DOHH2 (cell line): ENCODE data around the gene ZNF683.
"Not testable (repeated sequence)": the region's sequence is repeated elsewhere in the genome, so short reads cannot be mapped to it uniquely, and the experiment has no call there.

Experiments used
- H3F3A ChIP-seq: fragments of 200-600 bp; sonication (generic), shearing (Covaris generic); 2 replicates; pipeline ENCODE4 v1.6.0; 2016; ENCODE audit warnings: antibody characterized with exemption, mild to moderate bottlenecking; ENCODE audit not compliant: control insufficient read depth, insufficient read depth
- H3K27ac ChIP-seq: fragments of 200-600 bp; sonication (generic); 2 replicates; pipeline ENCODE4 v1.5.1; 2014; ENCODE audit warnings: low read depth, mild to moderate bottlenecking, low read length, moderate library complexity
- H3K27me3 ChIP-seq: fragments of 200-600 bp; sonication (generic); 2 replicates; pipeline ENCODE4 v1.6.1; 2014; ENCODE audit warnings: mild to moderate bottlenecking, low read length, mixed read lengths; ENCODE audit not compliant: control insufficient read depth
- H3K36me3 ChIP-seq: fragments of 200-600 bp; sonication (generic); 2 replicates; pipeline ENCODE4 v1.6.1; 2014; ENCODE audit warnings: mild to moderate bottlenecking, low read length, moderate library complexity, mixed read lengths; ENCODE audit not compliant: control insufficient read depth
- H3K4me1 ChIP-seq: fragments of 200-600 bp; sonication (generic); 2 replicates; pipeline ENCODE4 v1.6.1; 2014; ENCODE audit warnings: mild to moderate bottlenecking, low read length, mixed read lengths; ENCODE audit not compliant: control insufficient read depth
- H3K4me2 ChIP-seq: fragments of 200-600 bp; sonication (generic); 2 replicates; pipeline ENCODE4 v1.6.0; 2014; ENCODE audit warnings: mild to moderate bottlenecking, low read length, moderate library complexity
- H3K4me3 ChIP-seq: fragments of 200-600 bp; sonication (generic); 2 replicates; pipeline ENCODE4 v1.5.1; 2014; ENCODE audit warnings: mild to moderate bottlenecking, low read length, mixed read lengths
- H3K79me2 ChIP-seq: fragments of 200-600 bp; sonication (generic); 2 replicates; pipeline ENCODE4 v1.6.1; 2014; ENCODE audit warnings: mild to moderate bottlenecking, low read length, mixed read lengths; ENCODE audit not compliant: control insufficient read depth
- H3K9me2 ChIP-seq: fragments of 200-600 bp; sonication (generic); replicated peaks from 2 replicates; pipeline ENCODE4 v1.6.1; 2014; ENCODE audit warnings: mild to moderate bottlenecking, low read length, mixed read lengths; ENCODE audit not compliant: control insufficient read depth
- H3K9me3 ChIP-seq: fragments of 200-600 bp; sonication (generic); 2 replicates; pipeline ENCODE4 v1.6.1; 2014; ENCODE audit warnings: antibody characterized with exemption, low read length, mixed read lengths; ENCODE audit not compliant: control insufficient read depth, insufficient read depth
- H4K20me1 ChIP-seq: fragments of 200-600 bp; sonication (generic); 2 replicates; pipeline ENCODE4 v1.6.0; 2014; ENCODE audit warnings: low read depth, mild to moderate bottlenecking, antibody characterized with exemption, low read length, moderate library complexity; ENCODE audit not compliant: control insufficient read depth, insufficient read depth
- EZH2phosphoT487 ChIP-seq: fragments of 200-600 bp; sonication (generic); IDR thresholded peaks from 2 replicates; pipeline ENCODE4 v1.6.1; 2017; ENCODE audit warnings: borderline replicate concordance, mild to moderate bottlenecking, antibody characterized with exemption, low read length, moderate library complexity, mixed read lengths
- TF ChIP-seq, protein P1 (sequence below): fragments of 200-600 bp; sonication (generic); IDR thresholded peaks from one replicate; pipeline ENCODE4 v1.5.1; 2014; ENCODE audit warnings: antibody characterized with exemption, mild to moderate bottlenecking, low read depth, low read length; ENCODE audit not compliant: poor library complexity, severe bottlenecking

ZNF683 gene

DNA sequence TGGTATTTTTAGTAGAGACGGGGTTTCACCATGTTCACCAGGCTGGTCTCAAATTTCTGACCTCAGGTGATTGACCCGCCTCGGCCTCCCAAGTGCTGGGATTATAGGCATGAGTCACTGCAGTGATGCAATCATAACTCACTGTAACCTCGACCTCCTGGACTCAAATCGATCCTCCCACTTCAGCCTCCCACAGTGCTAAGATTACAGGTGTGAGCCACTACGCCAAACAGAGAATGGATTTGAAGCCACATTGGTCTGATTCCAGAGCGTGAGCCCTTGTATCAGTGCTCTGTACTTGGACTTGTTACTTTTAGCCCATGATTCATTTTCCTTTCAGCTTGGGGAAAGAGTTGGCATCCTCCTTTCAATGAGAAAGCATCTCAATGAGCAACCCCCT lies 14.9 kb upstream of the ZNF683 start:
- no peak overlapping the region for H3K27ac ChIP-seq

DNA sequence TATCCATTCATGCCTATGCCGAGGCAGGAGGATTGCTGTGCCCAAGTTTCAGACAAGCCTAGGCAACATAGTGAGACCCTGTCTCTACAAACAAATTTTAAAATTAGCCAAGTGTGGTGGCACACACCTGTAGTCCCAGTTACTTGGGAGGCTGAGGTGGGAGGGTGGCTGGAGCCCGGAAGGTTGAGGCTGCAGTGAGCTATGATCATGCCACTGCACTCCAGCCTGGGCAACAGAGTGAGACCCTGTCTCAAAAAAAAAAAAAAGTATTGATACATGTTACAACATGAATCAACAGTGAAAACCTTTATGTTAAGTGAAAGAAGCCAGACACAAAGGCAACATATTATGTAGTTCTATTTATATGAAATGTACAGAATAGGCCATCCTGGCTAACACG lies 12.5 kb upstream of the ZNF683 start:
- not testable (repeated sequence) for H3F3A ChIP-seq, H3K9me2 ChIP-seq, H3K4me3 ChIP-seq, H3K4me1 ChIP-seq, H3K4me2 ChIP-seq, H3K27ac ChIP-seq, H3K9me3 ChIP-seq, H3K79me2 ChIP-seq, H3K27me3 ChIP-seq, H4K20me1 ChIP-seq, H3K36me3 ChIP-seq

More for the DNA sequence above, 14.9 kb upstream of the ZNF683 start:
- H3K4me3 ChIP-seq: no peak overlapping the region
- H3K9me2 ChIP-seq: no peaks in the 10 kb centered on the region
- peaks cover 11% of the 10 kb centered on the region for H3K27me3 ChIP-seq
- H3K79me2 ChIP-seq: no peaks in the 10 kb centered on the region
- no peak overlapping the region for H3K4me2 ChIP-seq
- no peaks in the 10 kb centered on the region for H3F3A ChIP-seq
- TF ChIP-seq, protein P1, sequence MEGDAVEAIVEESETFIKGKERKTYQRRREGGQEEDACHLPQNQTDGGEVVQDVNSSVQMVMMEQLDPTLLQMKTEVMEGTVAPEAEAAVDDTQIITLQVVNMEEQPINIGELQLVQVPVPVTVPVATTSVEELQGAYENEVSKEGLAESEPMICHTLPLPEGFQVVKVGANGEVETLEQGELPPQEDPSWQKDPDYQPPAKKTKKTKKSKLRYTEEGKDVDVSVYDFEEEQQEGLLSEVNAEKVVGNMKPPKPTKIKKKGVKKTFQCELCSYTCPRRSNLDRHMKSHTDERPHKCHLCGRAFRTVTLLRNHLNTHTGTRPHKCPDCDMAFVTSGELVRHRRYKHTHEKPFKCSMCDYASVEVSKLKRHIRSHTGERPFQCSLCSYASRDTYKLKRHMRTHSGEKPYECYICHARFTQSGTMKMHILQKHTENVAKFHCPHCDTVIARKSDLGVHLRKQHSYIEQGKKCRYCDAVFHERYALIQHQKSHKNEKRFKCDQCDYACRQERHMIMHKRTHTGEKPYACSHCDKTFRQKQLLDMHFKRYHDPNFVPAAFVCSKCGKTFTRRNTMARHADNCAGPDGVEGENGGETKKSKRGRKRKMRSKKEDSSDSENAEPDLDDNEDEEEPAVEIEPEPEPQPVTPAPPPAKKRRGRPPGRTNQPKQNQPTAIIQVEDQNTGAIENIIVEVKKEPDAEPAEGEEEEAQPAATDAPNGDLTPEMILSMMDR: no peak
- TF ChIP-seq EZH2phosphoT487: no peak
- H3K36me3 ChIP-seq: no peaks in the 10 kb centered on the region
- no peaks in the 10 kb centered on the region for H3K9me3 ChIP-seq
- H3K4me1 ChIP-seq: no peaks in the 10 kb centered on the region
- H4K20me1 ChIP-seq: no peaks in the 10 kb centered on the region

DNA sequence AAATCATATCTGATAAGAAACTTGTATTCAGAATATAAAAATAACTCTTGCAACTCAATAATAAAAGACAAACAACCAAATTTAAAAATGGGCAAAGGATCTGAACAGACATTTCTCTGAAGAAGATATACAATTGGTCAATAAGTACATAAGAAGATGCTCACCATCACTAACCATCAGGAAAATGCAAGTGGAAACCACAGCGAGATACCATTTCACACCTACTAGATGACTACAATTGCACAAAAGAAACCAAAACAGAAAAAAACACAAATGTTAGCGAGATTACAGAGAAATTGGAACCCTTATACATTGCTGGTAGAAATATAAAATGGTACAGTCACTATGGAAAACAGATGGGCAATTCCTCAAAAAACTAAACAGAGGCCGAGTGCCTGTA lies 11.5 kb upstream of the ZNF683 start:
- Histone ChIP-seq H3K9me3 (no peaks in the 10 kb centered on the region), H3K79me2 (no peaks in the 10 kb centered on the region), H3F3A (no peaks in the 10 kb centered on the region), H3K9me2 (no peaks in the 10 kb centered on the region), H4K20me1 (no peaks in the 10 kb centered on the region), H3K4me2 (no peak overlapping the region), H3K4me1 (no peaks in the 10 kb centered on the region), H3K36me3 (no peaks in the 10 kb centered on the region), H3K27me3 (peaks cover 2% of the 10 kb centered on the region; the same call in 1 of the 2 replicates), H3K4me3 (no peak overlapping the region), H3K27ac (no peak overlapping the region)
- TF ChIP-seq, protein P1: no peak
- no peak for TF ChIP-seq EZH2phosphoT487

DNA sequence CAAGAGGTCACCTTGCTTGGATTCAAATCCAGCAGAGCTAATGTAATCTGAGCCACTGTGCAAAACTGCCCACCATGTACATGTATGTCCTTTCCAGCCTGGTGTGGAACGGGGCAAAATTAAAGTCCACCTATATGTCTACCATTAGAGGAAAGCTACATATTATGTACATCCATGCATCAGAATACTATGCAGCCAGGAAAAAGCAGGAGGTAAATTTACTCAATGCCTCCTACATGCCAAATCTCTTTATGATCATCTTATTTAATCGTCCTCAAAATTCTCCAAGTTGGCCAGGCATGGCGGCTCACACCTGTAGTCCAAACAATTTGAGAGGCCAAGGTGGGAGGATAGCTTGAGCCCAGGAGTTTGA lies 6.3 kb upstream of the ZNF683 start:
- H3K9me3 ChIP-seq: no peaks in the 10 kb centered on the region
- H4K20me1 ChIP-seq: no peaks in the 10 kb centered on the region
- H3F3A ChIP-seq: no peaks in the 10 kb centered on the region
- H3K36me3 ChIP-seq: no peaks in the 10 kb centered on the region
- peaks cover 21% of the 10 kb centered on the region for H3K27me3 ChIP-seq
- H3K4me1 ChIP-seq: peaks cover 9% of the 10 kb centered on the region
- no peaks in the 10 kb centered on the region for H3K79me2 ChIP-seq
- H3K4me2 ChIP-seq: no peak overlapping the region
- H3K27ac ChIP-seq: no peak overlapping the region
- no peak overlapping the region for H3K4me3 ChIP-seq
- no peaks in the 10 kb centered on the region for H3K9me2 ChIP-seq
- TF ChIP-seq, protein P1: no peak
- no peak for TF ChIP-seq EZH2phosphoT487
